NCI-H1105 (cell line): ENCODE data around the gene NUP58.

Experiments used
- DNase-seq: peaks from one replicate; lab custom pipeline; 2025; lab: John Stamatoyannopoulos, UW

NUP58 gene

GRCh38 chr13:25377244-25377962 lies 76.0 kb downstream of the NUP58 start:
- no peak for DNase-seq

- DNase-seq, result no peak
Observed at GRCh38 chr13:25378528-25378927, 77.1 kb downstream of the NUP58 start.

GRCh38 chr13:25379011-25379410 lies 77.6 kb downstream of the NUP58 start:
- no peak for DNase-seq

- no peak for DNase-seq
Observed at GRCh38 chr13:25380082-25380481, 78.7 kb downstream of the NUP58 start.

- DNase-seq, result no peak
Observed at GRCh38 chr13:25380741-25381324, 79.4 kb downstream of the NUP58 start.

GRCh38 chr13:25384758-25385410 lies 83.5 kb downstream of the NUP58 start:
- no peak for DNase-seq

- DNase-seq, result no peak
Observed at GRCh38 chr13:25391932-25392331, 90.5 kb downstream of the NUP58 start.
